GM21526 (cell line): Measurements from ENCODE around the gene ACTRT2.

ENCODE experiments used
- ATAC-seq: cut with Tn5 transposase; IDR thresholded peaks from one replicate; pipeline ENCODE4 v1.9.1; 2021; ENCODE audit warnings: moderate library complexity; ENCODE audit not compliant: unreplicated experiment, low FRiP score

ACTRT2 gene

GRCh38 chr1:3029991-3030662, 8.9 kb downstream of the ACTRT2 start:
- ATAC-seq, result no peak

- ATAC-seq, result no peak
Observed at GRCh38 chr1:3030663-3031381, 9.6 kb downstream of the ACTRT2 start.

GRCh38 chr1:3031401-3032221, 10.3 kb downstream of the ACTRT2 start:
- ATAC-seq, result no peak

GRCh38 chr1:3032371-3033039, 11.2 kb downstream of the ACTRT2 start:
- no peak for ATAC-seq

GRCh38 chr1:3033040-3033789, 11.9 kb downstream of the ACTRT2 start:
- no peak for ATAC-seq

GRCh38 chr1:3033790-3034090, 12.5 kb downstream of the ACTRT2 start:
- ATAC-seq, result no peak

GRCh38 chr1:3034162-3034561, 12.9 kb downstream of the ACTRT2 start:
- ATAC-seq, result no peak

GRCh38 chr1:3034728-3035562, 13.7 kb downstream of the ACTRT2 start:
- no peak for ATAC-seq

GRCh38 chr1:3035563-3036446, 14.5 kb downstream of the ACTRT2 start:
- ATAC-seq, result no peak

- ATAC-seq, result no peak
Observed at GRCh38 chr1:3036447-3037280, 15.4 kb downstream of the ACTRT2 start.

GRCh38 chr1:3037281-3038040, 16.2 kb downstream of the ACTRT2 start:
- no peak for ATAC-seq

GRCh38 chr1:3038113-3038551, 16.9 kb downstream of the ACTRT2 start:
- no peak for ATAC-seq

GRCh38 chr1:3038571-3039181, 17.4 kb downstream of the ACTRT2 start:
- no peak for ATAC-seq

GRCh38 chr1:3040004-3040403, 18.7 kb downstream of the ACTRT2 start:
- no peak for ATAC-seq

- ATAC-seq, result no peak
Observed at GRCh38 chr1:3042481-3042880, 21.2 kb downstream of the ACTRT2 start.

GRCh38 chr1:3049164-3049563, 27.9 kb downstream of the ACTRT2 start:
- ATAC-seq, result no peak
